HepG2 (cell line): ENCODE results near the gene ARFGAP1. TPM values are rescaled to one million over a fixed set of nuclear protein-coding genes. Genes with fewer than 3 reads are reported as not detected.

Experiments
- ATAC-seq: fragments of 200-7000 bp; cut with Tn5 transposase; 3 replicates; pipeline ENCODE4 v1.9.1; 2020; ENCODE audit warnings: mild to moderate bottlenecking, moderate library complexity
- BruUV-seq: library from RNA; stranded (reverse); fragments of 400-500 nt; replicated peaks from 2 replicates; lab custom pipeline; 2021; lab: Mats Ljungman, UMichigan
- CTCF ChIA-PET: fragments of 300-600 bp; formaldehyde crosslinking; extraction: SDS; loops from one replicate; lab custom pipeline; 2021; ENCODE audit warnings: low total read pairs, inconsistent platforms, low intra/inter-chr PET ratio; lab: Yijun Ruan, JAX
- POLR2A ChIA-PET: fragments of 350-600 bp; sonication (Branson Sonifier 250); formaldehyde crosslinking; loops from one replicate; lab custom pipeline; 2020; ENCODE audit warnings: antibody characterized with exemption, inconsistent platforms; lab: Yijun Ruan, JAX
- DNase-seq: peaks from one replicate; pipeline ENCODE4 v3.0.0-alpha.2; 2015; ENCODE audit warnings: low spot score
- FAIRE-seq: peaks from 3 replicates; lab custom pipeline; 2011; peaks lifted over from hg19 to GRCh38; lab: Jason Lieb, UNC
- H2AFZ ChIP-seq: one replicate; pipeline ENCODE4 v1.6.1; 2011; ENCODE audit warnings: low read length, inconsistent platforms
- H3K27ac ChIP-seq: fragments of 300-600 bp; 3 replicates; pipeline ENCODE4 v1.8.0; 2011; ENCODE audit warnings: mixed run types, mild to moderate bottlenecking, mixed read lengths, low read length, inconsistent platforms; ENCODE audit not compliant: insufficient read depth; ENCODE audit errors: extremely low read length
- H3K27me3 ChIP-seq, 2 experiments: fragments of 200-600 bp in 1 of 2; 2 replicates in 1 of 2; 3 replicates in 1 of 2; pipeline versions ENCODE4 v1.6.0 to v1.8.0; 2011; ENCODE audit warnings: low read length in 2 of 2, mild to moderate bottlenecking in 2 of 2, moderate library complexity in 2 of 2, inconsistent platforms in 1 of 2; ENCODE audit not compliant: insufficient read depth in 2 of 2, control insufficient read depth in 1 of 2
- H3K36me3 ChIP-seq, 2 experiments: fragments of 200-600 bp in 1 of 2; replicated peaks in 1 of 2; 2 replicates in 1 of 2; 3 replicates in 1 of 2; pipeline versions ENCODE4 v1.5.1 to v1.8.0; 2011; ENCODE audit warnings: low read length in 2 of 2, inconsistent platforms in 1 of 2; ENCODE audit not compliant: insufficient read depth in 2 of 2, control insufficient read depth in 1 of 2
- H3K4me1 ChIP-seq: 2 replicates; pipeline ENCODE4 v1.5.1; 2012; ENCODE audit warnings: low read length, inconsistent platforms; ENCODE audit not compliant: insufficient read depth
- H3K4me2 ChIP-seq: 2 replicates; pipeline ENCODE4 v1.6.0; 2011; ENCODE audit warnings: low read depth, low read length, inconsistent platforms
- H3K4me3 ChIP-seq, 3 experiments: fragments of 200-600 bp in 1 of 3; sonication (generic), shearing (Covaris generic) in 1 of 3; replicated peaks in 1 of 3; 2 replicates each; pipeline ENCODE4 v1.5.1; 2011 to 2016; ENCODE audit warnings: low read length in 3 of 3, inconsistent platforms in 2 of 3, low read depth in 2 of 3, mild to moderate bottlenecking in 2 of 3, control low read depth in 1 of 3, mixed read lengths in 1 of 3; ENCODE audit not compliant: insufficient read depth in 1 of 3
- H3K79me2 ChIP-seq: one replicate; pipeline ENCODE4 v1.6.1; 2011; ENCODE audit warnings: low read length, inconsistent platforms; ENCODE audit not compliant: insufficient read depth
- H3K9ac ChIP-seq: 2 replicates; pipeline ENCODE4 v1.6.0; 2011; ENCODE audit warnings: mild to moderate bottlenecking, low read depth, low read length, inconsistent platforms; ENCODE audit not compliant: insufficient read depth
- H3K9me3 ChIP-seq: 2 replicates; pipeline ENCODE4 v1.5.1; 2012; ENCODE audit warnings: mild to moderate bottlenecking, low read length
- H4K20me1 ChIP-seq: 2 replicates; pipeline ENCODE4 v1.6.0; 2011; ENCODE audit warnings: inconsistent platforms, mild to moderate bottlenecking, low read length, moderate library complexity; ENCODE audit not compliant: insufficient read depth
- CHCHD3 ChIP-seq: sonication (generic); formaldehyde crosslinking; IDR thresholded peaks from 2 replicates; pipeline ENCODE4 v1.8.0; 2022; ENCODE audit warnings: mild to moderate bottlenecking, missing genetic modification reagents, moderate library complexity
- CREM ChIP-seq, 2 experiments: sonication (generic) in 1 of 2; formaldehyde crosslinking in 1 of 2; IDR thresholded peaks; 2 replicates each; pipeline versions ENCODE4 v1.4.0 to v1.6.1; 2016 to 2020; ENCODE audit warnings: antibody characterized with exemption in 1 of 2, mild to moderate bottlenecking in 1 of 2, missing genetic modification reagents in 1 of 2
- HMG20B ChIP-seq: conservative IDR thresholded peaks from 2 replicates; pipeline ENCODE4 v1.6.1; 2016; ENCODE audit warnings: missing genetic modification reagents, missing compliant biosample characterization
- KAT7 ChIP-seq: IDR thresholded peaks from 2 replicates; pipeline ENCODE4 v1.6.1; 2018; ENCODE audit warnings: borderline replicate concordance, missing compliant biosample characterization
- MYNN ChIP-seq: sonication (generic); formaldehyde crosslinking; IDR thresholded peaks from 2 replicates; pipeline ENCODE4 v1.4.0; 2020; ENCODE audit warnings: mild to moderate bottlenecking, low read depth, missing genetic modification reagents
- NFIB ChIP-seq: sonication (generic); formaldehyde crosslinking; IDR thresholded peaks from 2 replicates; pipeline ENCODE4 v1.9.0; 2021; ENCODE audit warnings: missing genetic modification reagents, mild to moderate bottlenecking, borderline replicate concordance
- POLR2A ChIP-seq, 2 experiments: IDR thresholded peaks; 2 replicates each; pipeline ENCODE4 v1.6.1; 2011; ENCODE audit warnings: low read depth in 2 of 2, low read length in 2 of 2, mild to moderate bottlenecking in 1 of 2, moderate library complexity in 1 of 2; ENCODE audit not compliant: insufficient read depth in 1 of 2
- REL ChIP-seq: sonication (generic); formaldehyde crosslinking; conservative IDR thresholded peaks from 2 replicates; pipeline ENCODE4 v1.8.0; 2022; ENCODE audit warnings: mild to moderate bottlenecking, missing genetic modification reagents, moderate library complexity
- ZBTB21 ChIP-seq: sonication (generic); formaldehyde crosslinking; IDR thresholded peaks from 2 replicates; pipeline ENCODE4 v1.4.0; 2020; ENCODE audit warnings: missing genetic modification reagents
- ZNF367 ChIP-seq: sonication (generic); formaldehyde crosslinking; IDR thresholded peaks from 2 replicates; pipeline ENCODE4 v1.4.0; 2020; ENCODE audit warnings: missing genetic modification reagents, borderline replicate concordance
- ZNF556 ChIP-seq: sonication (generic); formaldehyde crosslinking; IDR thresholded peaks from 2 replicates; pipeline ENCODE4 v1.4.0; 2020; ENCODE audit warnings: mild to moderate bottlenecking, missing genetic modification reagents, borderline replicate concordance
- ZNF713 ChIP-seq: sonication (generic); formaldehyde crosslinking; IDR thresholded peaks from 2 replicates; pipeline ENCODE4 v1.4.0; 2020; ENCODE audit warnings: mild to moderate bottlenecking, missing genetic modification reagents
- ZNF878 ChIP-seq: sonication (generic); formaldehyde crosslinking; IDR thresholded peaks from 2 replicates; pipeline ENCODE4 v1.8.1; 2023; ENCODE audit warnings: mild to moderate bottlenecking, missing genetic modification reagents, moderate library complexity
- ZSCAN9 ChIP-seq: IDR thresholded peaks from 2 replicates; pipeline ENCODE4 v1.6.1; 2016; ENCODE audit warnings: borderline replicate concordance
- WGBS: methylation state at CpG from one replicate; pipeline ENCODE4 v1.1.6; 2017; ENCODE audit warnings: low lambda C conversion rate; 5-methylcytosine and 5-hydroxymethylcytosine counted together
- in situ Hi-C: cut with HindIII; loops from 2 replicates; pipeline ENCODE4 v1.10.0; 2017; ENCODE audit warnings: low pct_unique_long_range_greater_than_20kb; ENCODE audit not compliant: extremely low pct_ligation_motif_present
- intact Hi-C: fragments of 100-400 bp; cut with micrococcal nuclease; formaldehyde crosslinking; loops from one replicate; pipeline ENCODE4 v1.10.0; 2022; ENCODE audit not compliant: unreplicated experiment
- polyA plus RNA-seq, 8 experiments: library from polyadenylated mRNA; depleted of rRNA in 3 of 8; stranded (reverse) in 7 of 8; unstranded in 1 of 8; fragments of >200 nt; fragmentation: Illumina TruSeq in 4 of 8; extraction: Trizol in 4 of 8; gene quantifications; 2 replicates each; pipeline versions ENCODE4 v1.2.1 to v1.2.3, GENCODE V29; 2011 to 2016; ENCODE audit warnings: low read depth in 4 of 8, missing spikeins in 1 of 8, mixed read lengths in 1 of 8; ENCODE audit not compliant: insufficient read depth in 1 of 8
- total RNA-seq, 5 experiments: library from RNA; depleted of rRNA; stranded (reverse); fragments of >200 nt; fragmentation: Illumina TruSeq; extraction: Trizol; gene quantifications; 2 replicates each; pipeline ENCODE4 v1.2.3, GENCODE V29; 2016; ENCODE audit warnings: low read depth in 1 of 5
- TF ChIP-seq, protein P1 (sequence below): sonication (generic); formaldehyde crosslinking; IDR thresholded peaks from 2 replicates; pipeline ENCODE4 v1.8.1; 2023; ENCODE audit warnings: mild to moderate bottlenecking, inconsistent platforms, moderate library complexity, missing genetic modification reagents, borderline replicate concordance
- TF ChIP-seq, protein P2 (sequence below), 2 experiments: sonication (generic) in 1 of 2; formaldehyde crosslinking in 1 of 2; IDR thresholded peaks; 2 replicates each; pipeline versions ENCODE4 v1.4.0 to v1.6.1; 2018 to 2020; ENCODE audit warnings: missing genetic modification reagents in 2 of 2, borderline replicate concordance in 1 of 2, low read depth in 1 of 2, mild to moderate bottlenecking in 1 of 2, missing biosample characterization in 1 of 2
- TF ChIP-seq, protein P3 (sequence below): sonication (generic); formaldehyde crosslinking; IDR thresholded peaks from 2 replicates; pipeline ENCODE4 v1.5.0; 2020; ENCODE audit warnings: mild to moderate bottlenecking, missing genetic modification reagents, borderline replicate concordance

Gene ARFGAP1
- total and polyA plus RNA-seq, 2 of the 13 experiments (the other 11 are each of a cell fraction or from before 2014, with no cell fraction given) = 132 TPM

DNA sequence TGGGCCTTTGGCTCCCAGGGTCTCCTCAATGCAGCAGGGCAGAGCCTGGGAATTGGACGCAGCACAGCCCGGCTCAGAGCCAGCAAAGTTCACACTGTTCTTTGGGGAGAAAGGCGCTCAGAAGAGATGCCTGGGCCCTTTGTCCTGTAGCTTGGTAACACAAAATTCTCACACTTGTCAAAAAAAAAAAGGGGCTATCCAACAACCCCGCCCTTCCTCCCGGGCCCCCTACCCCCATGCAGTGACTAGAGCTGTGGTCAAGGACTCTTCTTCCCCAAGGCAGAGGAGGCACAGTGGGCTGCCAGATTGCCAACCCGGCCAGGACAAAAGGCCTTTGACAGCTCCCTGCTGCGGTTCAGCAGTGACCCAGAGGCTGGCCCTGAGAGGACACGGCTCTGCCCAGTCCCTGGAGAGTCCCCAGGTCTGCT lies 20.3 kb upstream of the ARFGAP1 start:
- Histone ChIP-seq H3K4me3 (no peak overlapping the region), H3K27me3 (peaks cover 26 to 84% of the 10 kb centered on the region in 2 experiments), H2AFZ (no peak overlapping the region), H3K4me2 (no peak overlapping the region), H3K79me2 (no peaks in the 10 kb centered on the region), H3K4me1 (peaks cover 17% of the 10 kb centered on the region), H3K9me3 (no peaks in the 10 kb centered on the region), H4K20me1 (peaks cover 5% of the 10 kb centered on the region; the same call in 1 of the 2 replicates), H3K9ac (no peak overlapping the region), H3K36me3 (no peaks in the 10 kb centered on the region), H3K27ac (no peak overlapping the region)
- ChIA-PET CTCF (interaction anchor here (1.4 kb wide), 1 partner anchor 29 kb away, joined by 10 read pairs; no protein-coding TSS in a partner anchor), POLR2A (no interaction called here)
- TF ChIP-seq ZNF367 (CRISPR knock-in tag) (no peak), NFIB (CRISPR knock-in tag) (no peak), ZNF556 (CRISPR knock-in tag) (no peak), ZSCAN9 (CRISPR knock-in tag) (no peak), REL (CRISPR knock-in tag) (no peak), HMG20B (no peak), CHCHD3 (CRISPR knock-in tag) (no peak), CREM (IDR thresholded peaks at IDR 0.05) (no peak), CREM (CRISPR knock-in tag; IDR thresholded peaks at IDR 0.05) (no peak), MYNN (CRISPR knock-in tag) (no peak), POLR2A (IDR thresholded peaks at IDR 0.05; ENCODE audit: insufficient read depth in 1 of 2, low read depth in 2 of 2, low read length in 2 of 2) (no peak), ZBTB21 (no peak), ZNF713 (no peak), ZNF878 (CRISPR knock-in tag) (no peak), KAT7 (CRISPR knock-in tag) (no peak)
- TF ChIP-seq, protein P1, sequence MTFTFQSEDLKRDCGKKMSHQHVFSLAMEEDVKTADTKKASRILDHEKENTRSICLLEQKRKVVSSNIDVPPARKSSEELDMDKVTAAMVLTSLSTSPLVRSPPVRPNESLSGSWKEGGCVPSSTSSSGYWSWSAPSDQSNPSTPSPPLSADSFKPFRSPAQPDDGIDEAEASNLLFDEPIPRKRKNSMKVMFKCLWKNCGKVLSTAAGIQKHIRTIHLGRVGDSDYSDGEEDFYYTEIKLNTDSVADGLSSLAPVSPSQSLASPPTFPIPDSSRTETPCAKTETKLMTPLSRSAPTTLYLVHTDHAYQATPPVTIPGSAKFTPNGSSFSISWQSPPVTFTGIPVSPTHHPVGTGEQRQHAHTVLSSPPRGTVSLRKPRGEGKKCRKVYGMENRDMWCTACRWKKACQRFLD (CRISPR knock-in tag) = no peak
- TF ChIP-seq, protein P2, sequence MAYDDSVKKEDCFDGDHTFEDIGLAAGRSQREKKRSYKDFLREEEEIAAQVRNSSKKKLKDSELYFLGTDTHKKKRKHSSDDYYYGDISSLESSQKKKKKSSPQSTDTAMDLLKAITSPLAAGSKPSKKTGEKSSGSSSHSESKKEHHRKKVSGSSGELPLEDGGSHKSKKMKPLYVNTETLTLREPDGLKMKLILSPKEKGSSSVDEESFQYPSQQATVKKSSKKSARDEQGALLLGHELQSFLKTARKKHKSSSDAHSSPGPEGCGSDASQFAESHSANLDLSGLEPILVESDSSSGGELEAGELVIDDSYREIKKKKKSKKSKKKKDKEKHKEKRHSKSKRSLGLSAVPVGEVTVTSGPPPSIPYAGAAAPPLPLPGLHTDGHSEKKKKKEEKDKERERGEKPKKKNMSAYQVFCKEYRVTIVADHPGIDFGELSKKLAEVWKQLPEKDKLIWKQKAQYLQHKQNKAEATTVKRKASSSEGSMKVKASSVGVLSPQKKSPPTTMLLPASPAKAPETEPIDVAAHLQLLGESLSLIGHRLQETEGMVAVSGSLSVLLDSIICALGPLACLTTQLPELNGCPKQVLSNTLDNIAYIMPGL (CRISPR knock-in tag; IDR thresholded peaks at IDR 0.05; ENCODE audit: borderline replicate concordance in 1 of 2, low read depth in 1 of 2) = no peak
- TF ChIP-seq, protein P3, sequence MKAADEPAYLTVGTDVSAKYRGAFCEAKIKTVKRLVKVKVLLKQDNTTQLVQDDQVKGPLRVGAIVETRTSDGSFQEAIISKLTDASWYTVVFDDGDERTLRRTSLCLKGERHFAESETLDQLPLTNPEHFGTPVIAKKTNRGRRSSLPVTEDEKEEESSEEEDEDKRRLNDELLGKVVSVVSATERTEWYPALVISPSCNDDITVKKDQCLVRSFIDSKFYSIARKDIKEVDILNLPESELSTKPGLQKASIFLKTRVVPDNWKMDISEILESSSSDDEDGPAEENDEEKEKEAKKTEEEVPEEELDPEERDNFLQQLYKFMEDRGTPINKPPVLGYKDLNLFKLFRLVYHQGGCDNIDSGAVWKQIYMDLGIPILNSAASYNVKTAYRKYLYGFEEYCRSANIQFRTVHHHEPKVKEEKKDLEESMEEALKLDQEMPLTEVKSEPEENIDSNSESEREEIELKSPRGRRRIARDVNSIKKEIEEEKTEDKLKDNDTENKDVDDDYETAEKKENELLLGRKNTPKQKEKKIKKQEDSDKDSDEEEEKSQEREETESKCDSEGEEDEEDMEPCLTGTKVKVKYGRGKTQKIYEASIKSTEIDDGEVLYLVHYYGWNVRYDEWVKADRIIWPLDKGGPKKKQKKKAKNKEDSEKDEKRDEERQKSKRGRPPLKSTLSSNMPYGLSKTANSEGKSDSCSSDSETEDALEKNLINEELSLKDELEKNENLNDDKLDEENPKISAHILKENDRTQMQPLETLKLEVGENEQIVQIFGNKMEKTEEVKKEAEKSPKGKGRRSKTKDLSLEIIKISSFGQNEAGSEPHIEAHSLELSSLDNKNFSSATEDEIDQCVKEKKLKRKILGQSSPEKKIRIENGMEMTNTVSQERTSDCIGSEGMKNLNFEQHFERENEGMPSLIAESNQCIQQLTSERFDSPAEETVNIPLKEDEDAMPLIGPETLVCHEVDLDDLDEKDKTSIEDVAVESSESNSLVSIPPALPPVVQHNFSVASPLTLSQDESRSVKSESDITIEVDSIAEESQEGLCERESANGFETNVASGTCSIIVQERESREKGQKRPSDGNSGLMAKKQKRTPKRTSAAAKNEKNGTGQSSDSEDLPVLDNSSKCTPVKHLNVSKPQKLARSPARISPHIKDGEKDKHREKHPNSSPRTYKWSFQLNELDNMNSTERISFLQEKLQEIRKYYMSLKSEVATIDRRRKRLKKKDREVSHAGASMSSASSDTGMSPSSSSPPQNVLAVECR = no peak
- WGBS = 15% methylated on average over 5 of the region's 8 CpGs
- no TSS peak for BruUV-seq
- in situ Hi-C loops (no loop called here), intact Hi-C loops (no loop called here)
- DNase-seq (no peak), ATAC-seq (no peak), FAIRE-seq (no peak)
